ENCODE data around the gene GPR34.

GRCh38 chrX:41672643-41673042 is 16.1 kb upstream of the GPR34 start:
- no peak for TF ChIP-seq MAX (IDR thresholded peaks at IDR 0.05)
- no peak for TF ChIP-seq CEBPB (IDR thresholded peaks at IDR 0.05)
- TF ChIP-seq CHD2 (IDR thresholded peaks at IDR 0.05; ENCODE audit: low read length, partially characterized antibody), result no peak
- no peak for TF ChIP-seq JUNB (IDR thresholded peaks at IDR 0.05)

All from A549 (cell line).